Right lung (tissue), 5 donors: Measurements from ENCODE around the gene TGFBRAP1. TPM values are rescaled to one million over a fixed set of nuclear protein-coding genes. Genes with fewer than 3 reads are reported as not detected.

ENCODE experiments used
- DNase-seq, 2 donors: peaks; one replicate each; pipeline ENCODE4 v3.0.0-alpha.2; 2013
- polyA plus RNA-seq, 5 donors: library from polyadenylated mRNA; unstranded; fragments of 120-200 nt; gene quantifications; one replicate each; pipeline versions ENCODE4 v1.2.1 to v1.2.3, GENCODE V29; 2013; ENCODE audit warnings: inconsistent platforms in 1 of 5, low replicate concordance in 1 of 5; ENCODE audit not compliant: insufficient read length in 5 of 5, insufficient read depth in 1 of 5

The TGFBRAP1 gene
- polyA plus RNA-seq, 5 donors = 13.1 to 16.9 (median 13.3) TPM

DNA sequence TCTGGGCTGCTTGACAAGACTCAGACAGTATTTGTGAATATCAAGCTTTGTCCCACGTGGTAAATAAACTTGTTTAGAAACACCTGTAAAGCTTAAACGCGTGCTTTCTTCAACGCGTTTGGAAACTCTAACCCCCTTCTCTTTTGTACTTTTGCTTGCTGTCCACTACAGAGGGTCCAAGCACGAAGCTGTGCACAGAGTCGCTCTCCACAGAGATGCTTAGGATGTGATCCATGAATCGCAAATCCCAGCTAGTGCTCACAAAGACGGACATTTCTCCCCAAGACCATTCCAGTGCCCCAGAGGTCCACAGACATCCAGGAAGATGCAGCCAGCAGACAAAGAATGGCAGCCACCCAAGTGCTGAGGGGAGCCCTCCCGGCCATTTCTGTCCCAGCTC lies 88.1 kb downstream of the TGFBRAP1 start, which contains the start of gene GPR45:
Gene GPR45, plus strand, starts transcription at position 301 of the 400 bp plus-strand sequence. CDS start 116 bp downstream, outside the sequence.
- DNase-seq = no peak

DNA sequence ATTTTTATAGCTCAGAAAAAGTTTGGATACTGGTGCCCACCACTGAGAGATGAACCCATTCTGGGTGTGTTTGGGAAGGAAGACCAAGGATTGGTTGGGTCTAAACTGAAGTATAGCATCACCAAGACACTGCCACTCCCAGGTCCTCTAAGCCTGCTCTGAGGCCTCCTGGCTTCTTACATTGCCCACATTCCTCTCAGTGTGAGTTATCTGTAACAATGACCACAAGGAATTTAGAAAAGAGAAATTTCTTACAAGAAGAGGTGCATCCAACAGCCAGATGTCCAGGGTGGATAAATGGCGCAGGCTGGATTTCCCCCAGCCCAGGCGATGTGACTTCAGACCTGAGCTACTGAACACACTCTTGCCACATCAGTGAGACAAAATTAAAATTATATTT lies 89.6 kb downstream of the TGFBRAP1 start:
- no peak for DNase-seq

DNA sequence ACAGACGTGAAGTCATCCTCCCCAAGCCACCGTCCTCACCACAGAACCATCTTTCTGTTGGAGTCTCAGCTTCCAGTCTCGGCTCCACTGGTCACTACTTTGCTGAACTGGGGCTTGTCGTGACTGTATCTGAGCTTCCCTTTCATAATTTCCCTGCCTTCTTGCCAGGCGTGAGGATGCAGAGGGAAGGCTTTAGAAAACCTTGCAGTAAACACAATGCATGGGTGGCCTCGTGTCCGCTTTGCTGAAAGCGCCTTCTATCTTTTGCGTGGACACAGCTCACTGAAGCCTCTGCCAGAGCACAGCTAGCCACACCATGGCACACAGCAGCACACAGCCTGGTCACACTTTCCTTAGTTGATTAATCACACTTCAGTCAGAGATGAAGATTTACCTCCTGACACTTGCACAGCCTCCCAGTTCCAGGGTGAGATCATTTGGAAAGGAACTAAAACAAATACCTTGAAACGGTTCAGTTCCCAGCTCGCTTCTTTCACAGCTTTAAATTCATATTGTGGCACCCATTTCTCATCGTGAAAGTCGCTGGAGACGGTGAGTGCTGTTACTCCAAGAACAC lies 90.8 kb downstream of the TGFBRAP1 start:
- no peak for DNase-seq

DNA sequence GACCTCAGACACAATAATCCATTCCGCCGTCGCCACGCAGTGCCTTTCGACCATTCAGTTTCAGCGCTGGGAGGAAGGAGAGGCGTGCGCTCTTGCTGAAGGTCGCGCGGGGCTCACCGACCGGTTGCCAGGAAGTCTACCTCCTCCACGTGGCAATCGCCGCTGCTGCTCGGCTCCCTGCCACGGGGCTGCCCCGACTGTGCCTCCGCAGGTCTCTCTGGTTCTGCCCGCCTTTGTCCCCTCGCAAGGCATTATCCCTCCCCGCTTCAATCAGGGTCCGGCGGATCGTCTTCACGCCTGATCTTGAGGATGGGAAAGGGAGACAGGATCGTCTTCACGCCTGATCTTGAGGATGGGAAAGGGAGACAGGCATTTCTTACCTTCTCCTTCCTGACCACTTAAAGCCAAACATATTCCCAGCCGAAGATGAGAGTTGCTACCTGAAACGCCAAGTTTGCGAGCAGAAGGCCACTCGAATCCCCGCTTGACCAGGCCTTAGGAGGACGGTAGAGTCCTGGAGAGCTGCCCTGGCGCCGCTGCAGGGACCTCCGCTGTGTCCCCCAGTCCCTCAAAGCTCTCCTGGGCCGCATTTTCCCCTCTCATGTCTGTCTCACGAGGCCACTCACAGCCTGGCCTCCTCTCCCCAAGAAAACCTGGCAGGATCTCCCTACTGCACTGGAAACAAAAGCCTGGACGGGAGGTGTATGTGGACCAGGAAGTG lies 92.3 kb downstream of the TGFBRAP1 start:
- DNase-seq = no peak

DNA sequence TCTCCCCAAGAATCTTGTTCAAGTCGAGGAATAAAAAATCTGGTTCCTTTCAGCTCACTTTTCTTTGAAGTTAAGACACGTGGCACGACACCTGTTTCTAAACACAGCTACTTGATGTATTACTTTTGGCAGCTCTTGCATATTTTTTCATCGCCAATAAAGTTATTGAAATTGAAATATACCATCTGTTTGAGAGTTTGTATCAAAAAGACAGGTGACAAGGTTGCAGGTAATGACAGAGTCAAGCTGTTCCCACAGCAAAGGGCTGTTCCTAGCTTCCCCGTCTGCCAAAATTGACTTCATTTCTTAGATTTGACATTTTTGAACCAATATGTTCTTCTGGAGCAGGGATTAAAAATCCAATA lies 93.5 kb downstream of the TGFBRAP1 start:
- DNase-seq = no peak

DNA sequence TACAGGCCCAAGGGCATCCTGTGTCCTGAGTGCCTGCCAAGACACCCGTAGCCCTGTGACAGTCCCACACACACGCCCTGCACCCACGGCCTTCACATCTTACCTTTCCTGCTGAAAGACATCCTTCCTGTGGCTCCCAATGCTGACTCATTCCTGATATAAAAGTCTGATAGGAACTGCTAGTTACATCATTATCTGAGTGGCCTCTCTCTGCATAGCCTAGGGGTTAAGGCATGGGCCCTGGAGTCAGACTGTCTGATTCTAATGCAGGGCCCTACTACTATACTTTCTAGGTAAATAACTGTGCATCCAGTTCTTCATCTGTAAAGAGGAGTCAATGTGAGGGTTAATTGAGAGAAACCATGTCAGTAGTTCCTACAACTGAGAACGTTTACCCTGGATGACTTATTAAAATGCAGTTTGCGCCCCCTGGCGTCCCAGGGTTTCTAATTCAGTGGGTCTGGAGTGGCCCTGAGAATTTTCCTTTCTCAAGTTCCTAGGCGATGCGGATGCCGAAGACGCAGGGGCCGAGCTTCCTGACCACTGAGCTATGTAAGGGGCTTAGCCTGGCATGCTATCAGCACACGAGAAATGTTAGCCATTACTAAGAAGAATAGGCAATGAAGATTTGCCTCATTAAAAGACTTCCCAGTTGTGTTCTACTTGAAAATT lies 94.0 kb downstream of the TGFBRAP1 start:
- peak; percentile 59 to 61 for DNase-seq

DNA sequence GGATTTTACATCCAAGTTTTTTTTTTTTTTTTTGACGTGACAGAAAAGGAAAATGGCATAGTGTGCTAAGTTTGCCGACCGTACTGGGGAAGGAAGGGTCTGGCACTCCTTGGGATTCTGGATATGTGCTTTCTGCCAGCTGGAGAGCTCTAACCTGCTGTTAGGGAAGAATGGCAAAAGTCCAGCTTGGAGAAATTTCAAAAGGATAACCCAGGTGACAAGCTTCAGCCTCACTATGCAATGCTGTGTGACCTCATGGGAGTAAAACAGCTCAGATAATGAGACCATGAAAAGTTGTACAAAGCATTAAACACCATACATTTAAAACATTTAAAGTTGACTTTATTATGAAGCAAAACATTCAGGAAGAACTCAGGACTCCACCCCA lies 98.3 kb downstream of the TGFBRAP1 start:
- no peak for DNase-seq

DNA sequence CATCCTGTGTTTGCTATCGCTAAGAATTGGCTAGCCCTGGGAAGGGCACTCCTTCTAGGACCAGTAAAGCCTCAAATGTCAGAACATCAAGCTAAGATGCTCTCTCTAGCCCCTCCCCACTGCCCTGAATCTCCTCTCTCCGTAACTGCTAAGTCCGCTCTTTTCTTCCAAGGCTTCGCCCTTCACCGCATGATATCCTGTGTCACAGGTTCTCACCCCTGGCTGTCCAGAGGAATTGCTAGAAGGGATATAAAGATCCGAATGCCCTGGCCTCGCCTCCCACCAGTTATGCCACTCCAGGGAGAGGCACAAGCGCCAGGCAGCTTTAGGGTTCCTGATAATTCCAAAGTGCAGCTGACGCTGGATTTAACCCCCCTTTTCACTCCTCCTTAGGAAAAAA lies 105.1 kb downstream of the TGFBRAP1 start:
- DNase-seq = no peak

DNA sequence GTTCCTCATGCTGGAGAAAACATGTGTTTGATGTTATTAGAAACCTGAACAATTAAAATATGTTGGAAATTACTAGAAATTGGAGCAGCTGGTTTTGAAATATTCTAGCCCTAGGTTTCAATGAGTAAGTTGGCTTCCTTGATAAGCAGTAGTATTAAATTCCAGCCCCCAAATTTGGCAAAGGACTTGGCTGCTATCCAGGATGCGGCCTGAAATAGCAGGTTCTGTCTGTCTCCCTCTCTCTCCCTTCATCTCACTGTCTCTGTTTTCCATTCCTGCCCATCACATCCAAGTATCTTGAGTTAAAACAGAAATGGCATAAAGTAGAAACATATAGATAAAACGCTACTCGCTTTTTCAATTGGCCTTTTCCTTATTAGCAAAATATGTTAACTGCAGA lies 108.9 kb downstream of the TGFBRAP1 start:
- DNase-seq = no peak

DNA sequence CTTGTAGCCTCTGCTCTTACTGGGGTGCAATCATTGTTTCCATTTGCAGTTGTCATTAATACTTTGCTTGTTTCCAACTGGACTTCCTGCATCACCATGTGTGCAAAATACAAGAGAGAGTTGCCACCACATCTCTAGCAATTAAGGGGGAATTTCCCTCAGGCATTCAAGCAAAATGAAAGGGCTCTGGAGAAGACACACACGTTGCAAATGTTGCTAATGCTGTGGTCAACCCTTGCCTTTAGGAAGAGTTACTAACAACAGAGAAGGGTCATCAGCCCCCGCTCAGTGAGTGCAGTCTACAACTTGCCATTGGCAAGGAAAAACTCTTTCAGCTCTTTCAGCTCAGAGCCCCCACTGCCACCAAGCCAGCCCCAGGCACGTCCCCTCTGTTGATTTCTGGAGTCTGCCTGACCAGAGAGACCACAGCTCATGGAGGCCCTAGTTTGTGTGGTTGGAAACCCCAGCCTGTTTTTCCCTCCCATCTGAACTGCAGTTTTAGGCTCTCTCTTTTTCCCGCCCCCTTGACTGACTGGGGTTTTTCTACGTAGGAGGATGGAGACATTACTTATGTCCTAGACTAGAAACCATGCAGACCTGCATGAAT lies 113.8 kb downstream of the TGFBRAP1 start:
- DNase-seq = no peak

Other genes with a start within 250 kb of the TGFBRAP1 start
- under 1 TPM in 3 of 5 donors, not detected in 2; 0.10 to 0.13 (median 0.12) TPM for gene GPR45, start 88.0 kb downstream of the TGFBRAP1 start, polyA plus RNA-seq
- gene C2orf49, start 7.8 kb upstream of the TGFBRAP1 start, polyA plus RNA-seq = 10 to 100 TPM; 19.0 to 31.5 (median 26.9) TPM
- gene FHL2, start 69.3 kb upstream of the TGFBRAP1 start, polyA plus RNA-seq = 1 to 10 TPM; 5.2 to 8.0 (median 6.8) TPM